IPS DF 4.7 (cell line): ENCODE data around the gene CASP10.
"Not testable (repeated sequence)": the region's sequence is repeated elsewhere in the genome, so short reads cannot be mapped to it uniquely, and the experiment has no call there.

Source experiments
- DNase-seq: peaks from one replicate; pipeline ENCODE4 v3.0.0-alpha.2; 2013; ENCODE audit warnings: low spot score; ENCODE audit errors: extremely low read depth

The CASP10 gene, protein sequence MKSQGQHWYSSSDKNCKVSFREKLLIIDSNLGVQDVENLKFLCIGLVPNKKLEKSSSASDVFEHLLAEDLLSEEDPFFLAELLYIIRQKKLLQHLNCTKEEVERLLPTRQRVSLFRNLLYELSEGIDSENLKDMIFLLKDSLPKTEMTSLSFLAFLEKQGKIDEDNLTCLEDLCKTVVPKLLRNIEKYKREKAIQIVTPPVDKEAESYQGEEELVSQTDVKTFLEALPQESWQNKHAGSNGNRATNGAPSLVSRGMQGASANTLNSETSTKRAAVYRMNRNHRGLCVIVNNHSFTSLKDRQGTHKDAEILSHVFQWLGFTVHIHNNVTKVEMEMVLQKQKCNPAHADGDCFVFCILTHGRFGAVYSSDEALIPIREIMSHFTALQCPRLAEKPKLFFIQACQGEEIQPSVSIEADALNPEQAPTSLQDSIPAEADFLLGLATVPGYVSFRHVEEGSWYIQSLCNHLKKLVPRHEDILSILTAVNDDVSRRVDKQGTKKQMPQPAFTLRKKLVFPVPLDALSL

DNA sequence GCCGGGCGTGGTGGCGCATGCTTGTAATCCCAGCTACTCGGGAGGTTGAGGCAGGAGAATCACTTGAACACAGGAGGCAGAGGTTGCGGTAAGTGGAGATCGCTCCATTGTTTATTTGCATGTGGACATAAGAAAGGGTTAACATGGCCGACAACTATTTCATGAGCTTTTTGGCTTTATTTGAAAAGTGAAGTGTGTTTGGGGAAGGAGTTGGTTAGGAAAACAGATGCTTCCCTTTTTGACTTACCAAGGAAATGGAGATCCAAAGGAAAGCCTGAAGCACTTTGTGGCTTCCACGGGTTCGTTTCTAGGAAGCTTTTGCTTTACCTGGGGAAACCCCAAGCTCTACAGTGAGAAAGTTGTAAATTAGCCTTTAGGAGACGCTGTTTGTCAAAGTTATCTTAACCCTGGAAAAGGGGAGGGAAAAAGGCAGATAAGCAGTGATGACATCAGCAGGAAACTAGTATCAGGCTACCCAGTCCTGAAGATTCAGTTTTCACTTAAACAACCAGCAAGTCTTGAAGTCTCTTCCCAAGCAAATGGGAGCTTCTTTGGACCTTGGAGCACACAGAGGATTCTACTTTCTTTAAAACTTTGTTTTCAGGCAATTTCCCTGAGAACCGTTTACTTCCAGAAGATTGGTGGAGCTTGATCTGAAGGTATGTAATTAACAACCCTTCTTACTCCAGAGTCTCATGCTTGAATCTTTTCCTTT lies at the start of gene CASP10:
Gene CASP10 (plus strand): TSS at position 492 of the 715 bp plus-strand sequence. CDS start 2,637 bp downstream, outside the sequence.
- peak; percentile 36 for DNase-seq

DNA sequence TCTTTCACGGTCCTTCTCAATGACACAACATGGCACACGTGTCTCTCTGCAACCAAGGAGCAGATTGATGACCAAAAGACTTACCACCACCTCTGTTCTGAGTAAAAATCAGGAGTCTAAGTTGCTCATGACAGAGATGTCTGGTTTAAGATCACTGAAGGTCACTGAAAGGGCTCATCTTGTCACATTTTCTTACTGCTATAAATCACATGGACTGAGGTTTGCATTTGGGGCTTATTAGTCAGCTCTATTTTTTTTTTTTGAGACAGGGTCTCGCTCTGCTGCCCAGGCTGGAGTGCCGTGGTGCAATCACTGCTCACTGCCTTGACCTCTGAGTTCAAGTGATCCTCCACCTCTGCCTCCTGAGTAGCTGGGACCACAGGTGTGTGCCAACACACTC lies 47.6 kb upstream of the CASP10 start:
- DNase-seq = no peak

- no peak for DNase-seq
Observed at GRCh38 chr2:201136889-201137321, 46.0 kb upstream of the CASP10 start.

GRCh38 chr2:201137505-201138400 lies 45.2 kb upstream of the CASP10 start:
- no peak for DNase-seq

GRCh38 chr2:201138401-201138970 lies 44.5 kb upstream of the CASP10 start:
- no peak for DNase-seq

DNA sequence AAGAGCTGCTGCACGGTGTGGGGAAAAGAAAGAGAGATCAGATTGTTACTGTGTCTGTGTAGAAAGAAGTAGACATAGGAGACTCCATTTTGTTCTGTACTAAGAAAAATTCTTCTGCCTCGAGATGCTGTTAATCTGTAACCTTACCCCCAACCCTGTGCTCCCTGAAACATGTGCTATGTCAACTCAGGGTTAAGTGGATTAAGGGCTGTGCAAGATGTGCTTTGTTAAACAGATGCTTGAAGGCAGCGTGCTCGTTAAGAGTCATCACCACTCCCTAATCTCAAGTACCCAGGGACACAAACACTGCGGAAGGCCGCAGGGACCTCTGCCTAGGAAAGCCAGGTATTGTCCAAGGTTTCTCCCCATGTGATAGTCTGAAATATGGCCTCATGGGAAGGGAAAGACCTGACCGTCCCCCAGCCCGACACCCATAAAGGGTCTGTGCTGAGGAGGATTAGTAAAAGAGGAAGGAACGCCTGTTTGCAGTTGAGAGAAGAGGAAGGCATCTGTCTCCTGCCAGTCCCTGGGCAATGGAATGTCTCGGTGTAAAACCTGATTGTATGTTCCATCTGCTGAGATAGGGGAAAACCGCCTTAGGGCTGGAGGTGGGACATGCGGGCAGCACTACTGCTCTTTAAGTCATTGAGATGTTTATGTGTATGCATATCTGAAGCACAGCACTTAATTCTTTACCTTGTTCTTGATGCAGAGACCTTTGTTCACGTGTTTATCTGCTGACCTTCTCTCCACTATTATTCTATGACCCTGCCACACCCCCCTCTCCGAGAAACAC lies 43.8 kb upstream of the CASP10 start:
- not testable (repeated sequence) for DNase-seq

GRCh38 chr2:201139836-201140604 lies 42.9 kb upstream of the CASP10 start:
- DNase-seq = no peak

- DNase-seq = no peak
Observed at GRCh38 chr2:201144101-201145051, 38.6 kb upstream of the CASP10 start.

GRCh38 chr2:201148434-201148990 lies 34.4 kb upstream of the CASP10 start:
- no peak for DNase-seq

GRCh38 chr2:201149064-201149820 lies 33.7 kb upstream of the CASP10 start:
- DNase-seq = no peak

- DNase-seq = not testable (repeated sequence)
Observed at GRCh38 chr2:201149821-201150165, 33.1 kb upstream of the CASP10 start.

DNA sequence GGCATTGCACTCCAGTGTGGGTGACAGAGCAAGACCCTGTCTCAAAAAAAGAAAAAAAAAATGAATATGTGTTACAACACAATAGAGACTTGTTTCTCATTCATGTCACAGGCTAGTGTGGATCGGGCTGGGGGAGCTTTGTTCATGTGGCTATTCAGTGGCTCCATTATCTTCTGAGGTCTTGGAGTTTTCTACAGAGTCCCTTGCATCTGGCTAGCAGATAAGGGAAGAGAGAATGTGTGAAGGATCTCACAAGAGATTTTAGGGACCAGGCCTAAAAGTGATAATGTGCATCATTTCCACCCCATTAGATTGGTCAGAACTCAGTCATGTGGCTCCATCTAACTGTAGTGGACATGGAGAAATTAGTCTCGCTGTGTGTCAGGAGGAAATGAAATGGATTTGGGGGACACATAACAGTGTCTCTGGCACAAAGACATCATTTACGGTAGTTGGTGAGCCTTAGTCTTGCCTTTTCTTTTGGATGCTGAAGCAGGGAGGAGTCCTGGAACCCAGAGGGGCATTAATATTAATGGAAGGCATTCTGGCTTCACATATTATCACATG lies 32.4 kb upstream of the CASP10 start:
- DNase-seq = no peak

GRCh38 chr2:201151127-201151981 lies 31.6 kb upstream of the CASP10 start:
- DNase-seq = no peak

DNA sequence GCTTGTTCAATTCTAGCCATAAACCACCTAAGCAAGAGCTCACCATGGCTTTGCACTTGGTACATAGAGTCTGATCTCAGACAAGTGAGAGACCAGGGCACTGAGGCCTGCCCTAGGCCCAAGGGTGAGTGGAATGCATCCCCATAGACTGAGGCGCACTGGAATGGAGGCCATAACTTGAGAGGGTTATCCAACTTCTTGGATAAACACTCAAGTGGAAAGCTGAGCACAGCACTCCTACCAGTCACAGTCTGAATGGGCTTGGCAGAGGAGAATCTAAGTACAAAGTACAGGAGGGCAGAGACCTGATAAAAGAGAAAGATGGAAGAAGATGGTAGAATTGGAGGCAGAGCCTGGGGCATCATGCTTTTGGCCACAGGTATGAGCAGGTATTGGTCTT lies 30.4 kb upstream of the CASP10 start:
- DNase-seq = no peak

GRCh38 chr2:201152999-201153815 lies 29.7 kb upstream of the CASP10 start:
- no peak for DNase-seq
